Amygdala (tissue), 56 donors: ENCODE data around the gene KCNH5.

Source experiments
- DNase-seq, 56 donors: peaks; one replicate each; lab custom pipeline; 2025; lab: John Stamatoyannopoulos, UW

Gene KCNH5

DNA sequence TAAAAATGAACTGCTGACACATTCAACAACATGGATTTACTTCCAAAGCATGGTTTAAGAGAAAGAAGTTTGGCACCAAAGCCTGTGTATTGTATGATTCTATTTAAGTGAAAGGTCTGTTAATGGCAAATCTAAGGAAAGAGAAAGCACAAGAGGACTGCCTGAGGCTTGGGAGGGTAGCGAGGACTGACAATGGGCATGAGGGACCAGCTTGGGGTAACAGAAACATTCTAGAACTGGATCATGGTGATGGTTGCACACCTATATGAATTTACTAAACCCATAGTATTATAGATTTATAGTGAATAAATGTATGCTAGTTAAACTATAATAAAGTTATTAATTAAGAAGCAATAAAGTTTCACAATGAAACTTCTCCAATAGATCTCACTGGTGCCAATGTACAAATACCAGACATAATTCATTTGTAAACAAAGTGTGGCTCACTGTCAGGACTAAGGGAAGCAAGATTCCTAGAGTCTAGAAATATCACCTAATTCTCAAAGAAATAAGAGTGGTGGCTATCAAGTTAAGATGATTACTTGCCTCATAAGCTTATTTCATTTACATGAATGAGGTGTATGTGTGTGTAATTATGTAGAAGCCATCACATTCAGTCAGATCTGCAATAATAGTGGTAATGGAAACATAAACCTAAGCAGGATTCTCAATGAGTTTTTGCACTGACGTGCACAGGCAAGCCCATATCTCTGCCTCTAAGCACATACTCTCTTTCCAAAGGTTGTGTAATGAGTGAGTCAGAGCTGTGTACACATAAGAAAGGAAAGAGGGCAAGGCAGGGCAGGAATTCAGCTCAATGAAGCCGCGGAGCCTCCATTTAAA lies 353.4 kb downstream of the KCNH5 start:
- no peak for DNase-seq

DNA sequence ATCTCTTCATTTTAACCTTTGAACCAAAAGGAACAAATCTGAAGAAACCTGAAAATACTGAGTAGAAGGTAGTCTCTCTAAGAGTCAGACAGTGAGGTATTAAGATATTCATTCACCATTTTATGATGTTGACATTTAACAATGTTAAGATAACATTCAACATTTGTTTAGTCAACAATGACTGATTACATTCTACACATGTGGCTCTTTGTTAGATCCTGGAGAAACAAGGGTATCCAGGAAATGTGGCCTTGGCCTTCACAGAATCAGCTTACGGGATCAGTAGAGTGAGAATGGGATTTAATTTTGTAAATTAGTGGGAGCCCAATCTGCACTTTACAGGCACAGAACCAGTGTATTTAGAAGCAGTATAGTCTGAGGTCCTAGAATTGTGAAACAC lies 355.5 kb downstream of the KCNH5 start:
- no peak for DNase-seq

DNA sequence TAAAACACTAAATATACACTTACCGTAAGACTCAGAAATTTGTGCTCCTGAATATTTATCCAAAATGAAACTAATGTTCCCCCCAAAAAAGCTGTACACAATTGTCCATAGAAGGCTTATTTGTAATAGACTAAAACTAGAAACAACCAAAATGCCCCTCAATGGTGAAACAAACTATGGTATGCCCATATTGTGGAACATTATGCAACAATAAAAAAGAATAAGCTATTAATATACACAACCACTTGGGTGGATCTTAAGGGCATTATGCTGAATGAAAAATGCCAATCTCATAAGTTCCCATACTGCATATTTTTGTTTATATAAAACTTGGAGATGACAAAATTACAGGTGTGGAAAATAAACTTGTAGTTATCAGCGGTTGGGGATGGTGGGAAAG lies 357.4 kb downstream of the KCNH5 start:
- no peak for DNase-seq

DNA sequence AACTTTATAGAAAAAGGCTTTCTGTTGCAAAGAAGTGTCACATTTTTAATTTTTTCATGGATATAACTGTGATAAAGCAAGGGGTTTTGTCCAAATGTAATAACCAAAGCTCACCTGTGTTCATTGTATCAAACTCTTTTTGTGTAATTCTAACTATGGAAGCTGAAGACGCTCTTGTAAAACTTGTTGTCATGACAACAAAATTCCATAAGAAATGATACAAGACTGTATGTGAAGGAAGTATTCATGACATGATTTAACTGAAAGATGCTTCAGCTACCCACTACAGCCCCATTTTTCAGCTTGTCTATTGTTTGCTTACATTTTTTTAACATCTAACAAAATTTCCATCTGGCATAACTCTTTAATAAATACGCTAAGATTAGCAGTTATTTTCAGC lies 360.9 kb downstream of the KCNH5 start:
- DNase-seq = no peak

DNA sequence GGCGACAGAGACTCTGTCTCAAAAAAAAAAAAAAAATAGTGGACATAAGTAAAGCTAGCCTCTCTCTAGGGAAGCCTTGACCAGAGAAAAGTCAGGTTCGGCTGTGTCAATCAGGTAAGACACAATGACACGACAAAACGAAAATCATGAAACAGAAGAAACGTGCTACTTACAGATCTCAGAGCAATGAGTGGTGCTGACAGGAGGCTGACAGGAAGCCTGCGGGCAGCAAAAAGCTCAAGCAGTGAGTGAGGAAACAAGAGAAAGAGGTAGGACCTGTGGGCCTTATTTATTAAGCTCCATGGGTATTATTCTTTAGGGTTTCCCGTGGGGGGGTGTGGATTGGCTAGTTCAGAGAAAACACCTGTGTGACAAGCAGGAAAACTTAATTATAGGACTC lies 363.1 kb downstream of the KCNH5 start:
- DNase-seq = no peak

DNA sequence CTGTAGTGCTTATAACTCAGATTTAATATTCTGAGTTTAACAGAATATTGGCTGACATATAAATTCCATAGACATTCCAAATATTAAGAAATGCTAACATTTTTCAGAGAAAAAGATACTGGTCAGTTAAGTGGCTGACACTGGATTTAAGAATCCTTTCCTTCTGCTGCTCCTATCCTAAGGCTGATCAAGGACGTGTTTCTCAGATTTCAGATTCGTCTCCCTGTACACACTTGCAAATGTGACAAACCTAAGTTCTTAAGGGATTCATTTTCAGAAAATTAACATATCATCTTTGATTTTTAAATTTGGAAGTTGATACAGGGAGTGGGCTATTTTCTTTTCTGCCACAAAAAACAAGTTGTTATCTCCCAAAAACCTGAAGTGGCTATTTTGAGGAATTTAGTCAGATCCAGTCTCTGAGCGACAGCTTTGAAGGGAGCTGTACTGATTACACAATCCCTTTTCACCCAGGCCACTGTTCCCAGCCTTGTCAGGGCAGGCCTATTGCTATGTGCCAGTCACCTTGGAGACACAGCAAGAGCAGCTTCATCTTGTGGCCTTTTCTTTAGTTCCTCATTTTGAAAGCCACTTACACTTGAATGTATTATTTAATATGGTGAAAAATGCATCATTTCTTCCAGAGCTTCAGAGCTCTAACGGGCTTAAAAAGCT lies 370.6 kb downstream of the KCNH5 start:
- peak in 1 of 56 donors; percentile 1 for DNase-seq

DNA sequence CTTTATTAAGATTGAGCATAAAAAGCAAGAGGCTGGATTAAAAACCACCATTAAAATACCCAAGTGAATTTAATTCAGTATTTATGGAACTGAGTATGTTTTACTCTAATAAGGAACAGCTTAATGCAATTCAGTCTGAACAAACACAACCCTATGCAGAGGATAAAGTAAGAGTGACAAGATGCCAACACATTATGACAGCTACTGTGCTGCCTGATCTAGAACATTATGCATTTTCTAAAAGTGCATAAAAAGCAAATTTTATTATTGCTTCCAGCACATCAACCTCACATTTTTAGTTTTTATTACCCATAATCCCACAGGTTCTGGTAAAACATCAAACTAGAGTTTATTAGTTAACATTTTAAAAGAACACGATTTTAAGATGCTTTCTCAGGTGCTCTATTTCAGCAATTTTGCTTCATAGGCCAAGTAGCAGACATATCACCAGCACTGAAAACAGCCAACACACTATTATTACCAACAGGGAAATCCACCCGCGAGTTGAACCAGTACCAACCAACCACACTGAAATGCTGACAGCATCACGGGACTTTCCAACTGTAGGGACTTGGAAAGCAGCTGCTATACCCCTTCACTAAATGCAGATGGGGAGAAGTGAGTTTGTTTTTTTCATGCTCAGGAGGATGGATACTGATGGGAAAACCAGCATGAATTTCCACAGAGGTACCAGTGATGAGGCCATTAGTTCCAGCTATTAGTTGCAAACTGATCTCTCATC lies 372.1 kb downstream of the KCNH5 start:
- DNase-seq = no peak

DNA sequence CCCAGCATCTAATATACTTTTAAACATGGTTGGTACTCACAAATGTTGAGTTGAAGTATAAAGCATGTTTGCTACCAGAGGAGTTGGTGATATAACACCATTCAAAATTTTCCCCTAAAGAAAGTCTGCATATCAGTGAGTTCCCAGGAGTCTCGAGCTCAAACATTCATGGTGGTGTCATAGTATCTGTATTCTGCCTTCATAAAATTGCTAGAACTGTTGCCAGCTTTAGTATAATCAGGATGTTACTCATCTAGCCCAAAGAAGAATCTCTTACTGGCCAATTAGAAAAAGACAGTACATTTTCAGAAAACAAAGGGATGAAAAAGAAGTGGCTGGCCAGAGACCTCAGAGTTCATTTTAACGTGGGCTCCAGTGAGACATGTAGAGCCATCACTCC lies 374.7 kb downstream of the KCNH5 start:
- no peak for DNase-seq

DNA sequence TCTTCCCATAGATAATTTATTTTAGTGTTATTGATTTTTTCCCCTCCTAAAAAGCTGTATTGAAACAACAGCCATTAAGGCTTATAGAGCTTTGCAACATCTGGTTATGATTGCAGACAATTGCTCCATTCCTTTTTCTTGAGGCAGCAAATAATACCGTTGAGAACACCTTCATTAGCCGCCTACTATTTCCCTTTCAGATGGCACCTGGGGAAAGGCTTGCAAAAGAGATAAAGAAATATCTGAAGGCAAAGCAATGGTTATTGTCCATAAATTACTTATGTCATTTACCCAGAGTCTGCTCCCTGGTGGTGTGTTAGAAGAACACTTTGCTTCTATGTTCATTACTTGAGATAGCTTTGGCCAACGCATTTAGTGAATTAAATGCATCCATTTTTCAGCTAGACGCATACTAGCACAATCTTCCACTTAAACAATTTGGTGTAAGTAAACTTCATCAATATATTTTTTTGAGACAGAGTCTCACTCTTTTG lies 377.8 kb downstream of the KCNH5 start:
- no peak for DNase-seq

DNA sequence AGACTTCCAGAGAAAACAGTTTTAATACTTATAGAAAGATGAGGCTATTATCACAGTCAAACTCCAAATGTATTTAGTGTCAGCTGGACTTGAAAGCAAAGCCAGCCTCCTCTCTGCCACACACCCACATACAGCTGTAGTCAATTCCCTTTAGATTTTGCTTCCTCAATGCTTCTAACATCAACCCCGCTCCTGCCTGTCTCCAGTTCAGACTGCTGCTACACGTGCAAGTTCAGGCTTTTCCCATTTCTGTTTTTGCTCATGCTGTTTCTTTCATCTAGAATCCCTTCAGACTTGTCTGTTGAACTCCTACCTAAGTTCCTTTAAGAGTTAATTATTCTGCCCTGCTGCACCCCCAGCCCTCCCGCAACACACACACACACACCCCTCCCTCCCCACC lies 380.0 kb downstream of the KCNH5 start:
- DNase-seq = peak in 1 of 56 donors; percentile 2

DNA sequence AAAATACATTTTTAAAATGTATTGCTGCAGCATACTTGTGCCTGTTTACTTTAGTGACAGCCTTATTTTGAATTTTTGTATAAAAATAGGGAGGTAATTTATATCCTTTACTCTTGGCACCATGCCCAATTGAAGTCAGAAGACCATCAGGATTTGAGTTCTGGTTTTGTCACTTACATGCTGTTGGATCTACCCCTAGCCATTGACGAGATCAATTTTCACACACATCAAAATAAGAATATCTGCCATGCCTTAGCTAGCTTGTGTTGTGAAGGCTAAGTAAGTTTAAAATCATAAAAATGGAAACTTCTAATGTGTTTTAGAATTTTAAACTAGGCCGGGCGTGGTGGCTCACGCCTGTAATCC lies 381.8 kb downstream of the KCNH5 start:
- no peak for DNase-seq

DNA sequence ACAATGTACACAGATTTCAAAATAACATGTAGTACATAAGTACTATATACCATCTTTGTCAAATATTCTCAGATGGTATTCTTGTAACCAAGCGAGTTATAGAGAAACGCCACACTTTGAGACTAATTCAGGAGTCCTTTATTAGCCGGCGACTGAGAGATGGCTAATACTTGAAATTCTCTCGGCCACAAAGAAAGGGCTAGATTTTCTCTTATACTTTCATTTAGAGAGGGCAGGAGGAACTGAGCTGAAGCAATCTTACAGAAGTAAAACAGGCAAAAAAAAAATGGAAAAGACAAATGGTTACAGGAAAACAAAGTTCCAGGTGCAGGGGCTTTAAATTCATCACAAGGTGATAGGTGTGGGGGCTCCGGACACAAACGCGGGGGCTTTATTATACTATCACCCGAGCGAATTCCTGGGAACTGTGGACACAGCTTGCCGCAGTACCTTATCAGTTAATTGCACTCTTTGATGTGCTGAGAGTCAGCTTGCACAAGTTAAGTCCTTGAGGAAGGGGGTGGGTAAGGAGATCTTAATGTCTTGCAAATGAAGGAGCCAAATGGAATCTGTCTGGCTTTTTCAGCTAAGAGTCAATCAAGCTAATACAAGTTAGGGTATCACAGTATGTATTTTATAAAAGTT lies 382.3 kb downstream of the KCNH5 start:
- no peak for DNase-seq

DNA sequence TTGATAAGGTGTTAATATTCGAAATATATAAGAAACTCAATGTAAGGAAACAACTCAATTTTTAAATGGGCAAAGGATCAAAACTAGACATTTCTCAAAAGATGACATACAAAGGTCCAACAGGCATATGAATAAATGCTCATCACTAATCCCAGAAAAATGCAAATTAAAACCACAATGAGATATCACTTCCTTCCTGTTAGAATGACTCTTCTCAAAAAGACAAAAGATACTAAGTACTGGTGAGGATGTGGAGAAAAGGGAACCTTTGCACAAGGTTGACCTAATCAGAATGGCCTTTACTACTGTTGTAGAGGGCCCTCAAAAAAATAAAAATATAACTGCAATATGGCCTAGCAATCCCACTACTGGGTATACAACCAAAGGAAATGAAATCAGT lies 383.4 kb downstream of the KCNH5 start:
- no peak for DNase-seq

DNA sequence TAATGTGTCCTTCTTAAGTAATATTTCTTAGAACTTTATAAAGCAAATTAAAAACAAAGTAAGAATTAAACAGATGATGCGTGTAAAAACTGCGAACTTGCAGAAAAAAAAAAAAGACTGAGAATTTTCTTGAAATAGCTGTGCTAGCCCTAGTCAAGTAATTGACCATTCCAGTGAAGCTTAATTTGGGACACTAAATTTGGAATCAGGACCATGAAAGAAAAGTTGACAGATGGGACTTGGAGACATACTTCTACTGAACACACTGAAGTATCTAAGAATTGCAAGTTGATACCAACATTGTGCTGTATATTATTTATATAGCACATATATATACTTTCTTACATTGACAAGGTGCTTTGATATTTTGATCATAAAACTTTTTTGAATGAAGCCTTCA lies 386.6 kb downstream of the KCNH5 start:
- no peak for DNase-seq

DNA sequence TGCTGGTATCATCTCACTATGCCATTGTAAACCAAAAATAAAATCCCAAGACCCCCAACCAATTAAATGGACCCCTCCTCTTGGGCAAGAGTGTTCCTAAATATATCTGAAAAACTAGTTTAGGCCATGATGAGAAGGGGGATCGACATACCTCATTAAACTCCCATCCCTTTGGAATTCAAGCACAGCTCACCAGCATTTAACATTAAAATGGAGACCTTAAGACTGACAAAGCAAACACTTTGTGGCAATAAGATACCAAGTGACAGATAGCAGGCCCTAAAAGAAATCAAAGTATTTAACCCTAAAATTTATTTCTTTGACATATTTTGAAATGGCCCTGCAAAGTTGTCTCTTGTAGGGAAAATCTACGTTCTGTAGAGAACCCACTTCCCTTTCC lies 387.9 kb downstream of the KCNH5 start:
- no peak for DNase-seq

DNA sequence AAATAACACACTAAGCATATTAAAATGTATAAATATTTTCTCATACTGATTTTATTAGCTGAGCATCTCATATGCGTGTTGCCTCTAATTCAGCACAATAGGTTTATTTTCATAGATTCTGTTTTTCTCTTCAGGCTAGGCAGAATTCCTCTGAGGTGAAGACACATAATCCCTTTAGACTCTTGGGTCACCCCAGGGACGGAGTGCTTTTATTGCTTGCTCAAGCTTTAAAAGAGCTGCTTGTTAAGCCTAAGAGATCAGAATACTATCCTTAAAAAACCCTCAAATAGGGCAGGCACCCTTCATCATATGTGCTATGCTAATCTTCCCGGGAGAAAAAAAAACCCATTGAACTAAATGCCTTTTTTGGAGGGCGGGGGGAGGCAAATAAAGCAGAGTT lies 390.1 kb downstream of the KCNH5 start:
- no peak for DNase-seq

DNA sequence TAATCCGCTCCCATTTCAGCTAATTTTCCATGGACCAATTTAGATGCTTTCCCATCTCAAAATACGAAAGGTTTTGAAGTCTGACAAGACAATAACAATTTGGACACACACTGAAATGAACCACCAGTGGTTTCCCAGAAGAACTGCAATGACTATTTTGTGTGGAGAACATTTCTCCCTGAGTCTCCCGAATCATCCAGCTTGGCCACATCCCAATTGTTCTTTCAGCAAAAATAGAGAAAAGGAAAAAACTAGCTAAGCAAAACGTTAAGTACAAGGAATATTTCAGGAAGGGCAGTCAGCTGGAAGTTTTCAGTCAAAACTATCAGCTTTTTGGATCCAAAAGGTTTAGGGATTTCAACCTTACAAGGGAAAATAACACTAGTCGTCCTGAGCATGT lies 390.6 kb downstream of the KCNH5 start:
- DNase-seq = no peak
